ENCODE results near the gene THRSP. TPM values are rescaled to one million over a fixed set of nuclear protein-coding genes. Genes with fewer than 3 reads are reported as not detected.

The THRSP gene
- total and polyA plus RNA-seq, 4 donors = 30.9 to 90.1 (median 51.1) TPM; not detected in 1

DNA sequence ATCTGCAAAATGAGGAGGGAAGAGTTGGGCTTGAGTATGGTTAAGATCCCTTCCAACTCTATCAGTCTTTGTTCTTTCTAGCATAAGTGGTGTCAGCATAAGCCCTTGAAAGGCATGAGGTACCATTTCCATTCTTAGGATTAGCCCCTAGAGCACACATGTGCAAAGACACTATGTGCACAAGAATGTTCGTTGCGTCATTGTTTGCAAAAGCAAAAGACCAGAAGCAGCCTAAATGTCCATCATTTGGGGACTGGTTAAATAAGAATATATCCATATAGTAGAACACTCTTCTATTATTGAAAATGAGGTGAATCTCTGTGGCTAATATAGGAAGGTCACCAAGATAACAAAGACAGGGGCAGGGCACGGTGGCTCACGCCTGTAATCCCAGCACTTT lies 30.6 kb upstream of the THRSP start:
- no peak overlapping the region for H3K4me3 ChIP-seq (ENCODE audit: low read depth in 1 of 3, low read length in 3 of 3)
- peaks cover 3 to 29% (median 17%) of the 10 kb centered on the region in 4 donors for H3K4me1 ChIP-seq (ENCODE audit: control insufficient read depth in 4 of 4, insufficient read depth in 4 of 4, low read length in 3 of 4)
- no peaks in the 10 kb centered on the region for H3K9me3 ChIP-seq (ENCODE audit: control insufficient read depth in 4 of 4, low read length in 3 of 4)
- no peak overlapping the region for H3K27ac ChIP-seq (ENCODE audit: low read depth in 1 of 2, low read length in 2 of 2)
- WGBS = 53% methylated on average over 4 of the region's 4 CpGs
- H3K9ac ChIP-seq (ENCODE audit: low read depth in 1 of 2, low read length in 2 of 2) = no peak overlapping the region
- DNase-seq (ENCODE audit: low spot score) = no peak
- no peaks in the 10 kb centered on the region for H3K36me3 ChIP-seq (ENCODE audit: control insufficient read depth in 4 of 4, insufficient read depth in 3 of 4, low read depth in 1 of 4, low read length in 3 of 4)
- no peaks in the 10 kb centered on the region for H3K27me3 ChIP-seq (ENCODE audit: control insufficient read depth in 4 of 4, insufficient read depth in 4 of 4, low read length in 3 of 4)
- TF ChIP-seq HNF4G (IDR thresholded peaks at IDR 0.05) (no peak), YY1 (IDR thresholded peaks at IDR 0.05) (no peak)

DNA sequence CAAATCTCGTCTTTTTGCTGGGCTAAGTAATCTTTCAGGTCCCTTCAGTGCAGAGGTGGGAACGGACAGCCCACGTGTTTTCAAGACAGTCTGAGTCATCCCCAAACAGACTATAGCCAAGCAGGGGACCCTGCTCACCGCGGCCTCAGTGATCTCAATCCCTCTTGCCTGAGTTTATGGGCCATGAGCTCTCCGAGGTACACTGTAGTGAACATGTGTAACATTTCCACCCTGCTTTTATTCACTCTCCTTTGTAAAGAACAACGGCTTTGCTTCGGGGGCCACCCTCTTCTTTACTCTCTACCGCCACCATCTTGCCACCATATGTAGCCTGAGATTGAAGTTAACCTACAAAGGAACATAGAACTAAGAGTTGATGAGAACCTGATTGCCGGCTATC lies 29.0 kb upstream of the THRSP start:
- H3K9me3 ChIP-seq (ENCODE audit: control insufficient read depth in 4 of 4, low read length in 3 of 4) = no peaks in the 10 kb centered on the region
- no peaks in the 10 kb centered on the region for H3K36me3 ChIP-seq (ENCODE audit: control insufficient read depth in 4 of 4, insufficient read depth in 3 of 4, low read depth in 1 of 4, low read length in 3 of 4)
- H3K27ac ChIP-seq (ENCODE audit: low read depth in 1 of 2, low read length in 2 of 2) = no peak overlapping the region
- peaks cover 10 to 41% (median 29%) of the 10 kb centered on the region in 4 donors for H3K4me1 ChIP-seq (ENCODE audit: control insufficient read depth in 4 of 4, insufficient read depth in 4 of 4, low read length in 3 of 4)
- WGBS = 82% methylated on average over 10 of the region's 10 CpGs
- H3K9ac ChIP-seq (ENCODE audit: low read depth in 1 of 2, low read length in 2 of 2) = no peak overlapping the region
- no peak for DNase-seq (ENCODE audit: low spot score)
- TF ChIP-seq YY1 (IDR thresholded peaks at IDR 0.05) = no peak
- no peak for TF ChIP-seq RXRA (IDR thresholded peaks at IDR 0.05)
- TF ChIP-seq TAF1 (conservative IDR thresholded peaks at IDR 0.05) = no peak
- TF ChIP-seq JUND (IDR thresholded peaks at IDR 0.05) = no peak
- TF ChIP-seq, protein P1, sequence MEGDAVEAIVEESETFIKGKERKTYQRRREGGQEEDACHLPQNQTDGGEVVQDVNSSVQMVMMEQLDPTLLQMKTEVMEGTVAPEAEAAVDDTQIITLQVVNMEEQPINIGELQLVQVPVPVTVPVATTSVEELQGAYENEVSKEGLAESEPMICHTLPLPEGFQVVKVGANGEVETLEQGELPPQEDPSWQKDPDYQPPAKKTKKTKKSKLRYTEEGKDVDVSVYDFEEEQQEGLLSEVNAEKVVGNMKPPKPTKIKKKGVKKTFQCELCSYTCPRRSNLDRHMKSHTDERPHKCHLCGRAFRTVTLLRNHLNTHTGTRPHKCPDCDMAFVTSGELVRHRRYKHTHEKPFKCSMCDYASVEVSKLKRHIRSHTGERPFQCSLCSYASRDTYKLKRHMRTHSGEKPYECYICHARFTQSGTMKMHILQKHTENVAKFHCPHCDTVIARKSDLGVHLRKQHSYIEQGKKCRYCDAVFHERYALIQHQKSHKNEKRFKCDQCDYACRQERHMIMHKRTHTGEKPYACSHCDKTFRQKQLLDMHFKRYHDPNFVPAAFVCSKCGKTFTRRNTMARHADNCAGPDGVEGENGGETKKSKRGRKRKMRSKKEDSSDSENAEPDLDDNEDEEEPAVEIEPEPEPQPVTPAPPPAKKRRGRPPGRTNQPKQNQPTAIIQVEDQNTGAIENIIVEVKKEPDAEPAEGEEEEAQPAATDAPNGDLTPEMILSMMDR (IDR thresholded peaks at IDR 0.05; ENCODE audit: low read depth, low read length, missing input control) = no peak
- no peak overlapping the region for H3K4me3 ChIP-seq (ENCODE audit: low read depth in 1 of 3, low read length in 3 of 3)
- H3K27me3 ChIP-seq (ENCODE audit: control insufficient read depth in 4 of 4, insufficient read depth in 4 of 4, low read length in 3 of 4) = no peaks in the 10 kb centered on the region

DNA sequence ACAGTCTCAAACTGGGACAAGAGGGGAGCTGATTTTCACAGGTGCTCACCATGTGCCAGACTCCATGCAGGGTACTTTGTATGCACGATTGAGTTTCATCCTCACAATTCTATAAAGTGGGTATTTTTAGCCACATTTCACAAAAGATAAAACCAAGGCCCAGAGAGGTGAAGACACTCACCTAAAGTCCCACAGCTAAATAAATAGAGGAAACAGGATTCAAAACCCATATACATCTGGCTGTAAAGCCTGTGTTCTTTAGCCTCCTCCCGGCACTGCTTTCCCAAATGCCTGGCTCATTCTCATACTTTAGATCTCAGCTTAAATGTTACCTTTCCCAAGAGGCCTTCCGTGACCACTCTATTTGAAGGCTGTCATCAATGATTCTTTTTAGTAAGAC lies 27.3 kb upstream of the THRSP start:
- H3K27ac ChIP-seq (ENCODE audit: low read depth in 1 of 2, low read length in 2 of 2) = peak overlapping the region; percentile 50 to 86
- peaks cover 13 to 41% (median 30%) of the 10 kb centered on the region in 4 donors for H3K4me1 ChIP-seq (ENCODE audit: control insufficient read depth in 4 of 4, insufficient read depth in 4 of 4, low read length in 3 of 4)
- no peak for DNase-seq (ENCODE audit: low spot score)
- TF ChIP-seq JUND (IDR thresholded peaks at IDR 0.05) = no peak
- no peak for TF ChIP-seq RAD21 (IDR thresholded peaks at IDR 0.05)
- TF ChIP-seq GABPA (IDR thresholded peaks at IDR 0.05 in 1 of 2, conservative IDR thresholded peaks at IDR 0.05 in 1 of 2) = no peak
- no peak for TF ChIP-seq HNF4A (conservative IDR thresholded peaks at IDR 0.05)
- no peak for TF ChIP-seq FOXA2 (IDR thresholded peaks at IDR 0.05)
- no peak for TF ChIP-seq YY1 (IDR thresholded peaks at IDR 0.05)
- TF ChIP-seq, protein P2, sequence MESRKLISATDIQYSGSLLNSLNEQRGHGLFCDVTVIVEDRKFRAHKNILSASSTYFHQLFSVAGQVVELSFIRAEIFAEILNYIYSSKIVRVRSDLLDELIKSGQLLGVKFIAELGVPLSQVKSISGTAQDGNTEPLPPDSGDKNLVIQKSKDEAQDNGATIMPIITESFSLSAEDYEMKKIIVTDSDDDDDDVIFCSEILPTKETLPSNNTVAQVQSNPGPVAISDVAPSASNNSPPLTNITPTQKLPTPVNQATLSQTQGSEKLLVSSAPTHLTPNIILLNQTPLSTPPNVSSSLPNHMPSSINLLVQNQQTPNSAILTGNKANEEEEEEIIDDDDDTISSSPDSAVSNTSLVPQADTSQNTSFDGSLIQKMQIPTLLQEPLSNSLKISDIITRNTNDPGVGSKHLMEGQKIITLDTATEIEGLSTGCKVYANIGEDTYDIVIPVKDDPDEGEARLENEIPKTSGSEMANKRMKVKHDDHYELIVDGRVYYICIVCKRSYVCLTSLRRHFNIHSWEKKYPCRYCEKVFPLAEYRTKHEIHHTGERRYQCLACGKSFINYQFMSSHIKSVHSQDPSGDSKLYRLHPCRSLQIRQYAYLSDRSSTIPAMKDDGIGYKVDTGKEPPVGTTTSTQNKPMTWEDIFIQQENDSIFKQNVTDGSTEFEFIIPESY (IDR thresholded peaks at IDR 0.05) = no peak
- TF ChIP-seq, protein P3, sequence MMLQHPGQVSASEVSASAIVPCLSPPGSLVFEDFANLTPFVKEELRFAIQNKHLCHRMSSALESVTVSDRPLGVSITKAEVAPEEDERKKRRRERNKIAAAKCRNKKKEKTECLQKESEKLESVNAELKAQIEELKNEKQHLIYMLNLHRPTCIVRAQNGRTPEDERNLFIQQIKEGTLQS (IDR thresholded peaks at IDR 0.05) = no peak
- no peak for TF ChIP-seq FOXA1 (IDR thresholded peaks at IDR 0.05)
- TF ChIP-seq, protein P4, sequence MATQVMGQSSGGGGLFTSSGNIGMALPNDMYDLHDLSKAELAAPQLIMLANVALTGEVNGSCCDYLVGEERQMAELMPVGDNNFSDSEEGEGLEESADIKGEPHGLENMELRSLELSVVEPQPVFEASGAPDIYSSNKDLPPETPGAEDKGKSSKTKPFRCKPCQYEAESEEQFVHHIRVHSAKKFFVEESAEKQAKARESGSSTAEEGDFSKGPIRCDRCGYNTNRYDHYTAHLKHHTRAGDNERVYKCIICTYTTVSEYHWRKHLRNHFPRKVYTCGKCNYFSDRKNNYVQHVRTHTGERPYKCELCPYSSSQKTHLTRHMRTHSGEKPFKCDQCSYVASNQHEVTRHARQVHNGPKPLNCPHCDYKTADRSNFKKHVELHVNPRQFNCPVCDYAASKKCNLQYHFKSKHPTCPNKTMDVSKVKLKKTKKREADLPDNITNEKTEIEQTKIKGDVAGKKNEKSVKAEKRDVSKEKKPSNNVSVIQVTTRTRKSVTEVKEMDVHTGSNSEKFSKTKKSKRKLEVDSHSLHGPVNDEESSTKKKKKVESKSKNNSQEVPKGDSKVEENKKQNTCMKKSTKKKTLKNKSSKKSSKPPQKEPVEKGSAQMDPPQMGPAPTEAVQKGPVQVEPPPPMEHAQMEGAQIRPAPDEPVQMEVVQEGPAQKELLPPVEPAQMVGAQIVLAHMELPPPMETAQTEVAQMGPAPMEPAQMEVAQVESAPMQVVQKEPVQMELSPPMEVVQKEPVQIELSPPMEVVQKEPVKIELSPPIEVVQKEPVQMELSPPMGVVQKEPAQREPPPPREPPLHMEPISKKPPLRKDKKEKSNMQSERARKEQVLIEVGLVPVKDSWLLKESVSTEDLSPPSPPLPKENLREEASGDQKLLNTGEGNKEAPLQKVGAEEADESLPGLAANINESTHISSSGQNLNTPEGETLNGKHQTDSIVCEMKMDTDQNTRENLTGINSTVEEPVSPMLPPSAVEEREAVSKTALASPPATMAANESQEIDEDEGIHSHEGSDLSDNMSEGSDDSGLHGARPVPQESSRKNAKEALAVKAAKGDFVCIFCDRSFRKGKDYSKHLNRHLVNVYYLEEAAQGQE (IDR thresholded peaks at IDR 0.05) = no peak
- no peak for TF ChIP-seq SP1 (IDR thresholded peaks at IDR 0.05)
- no peak for TF ChIP-seq EGR1 (IDR thresholded peaks at IDR 0.05; ENCODE audit: low read depth in 2 of 2)
- H3K36me3 ChIP-seq (ENCODE audit: control insufficient read depth in 4 of 4, insufficient read depth in 3 of 4, low read depth in 1 of 4, low read length in 3 of 4) = no peaks in the 10 kb centered on the region
- H3K9ac ChIP-seq (ENCODE audit: low read depth in 1 of 2, low read length in 2 of 2) = no peak overlapping the region
- H3K4me3 ChIP-seq (ENCODE audit: low read depth in 1 of 3, low read length in 3 of 3) = no peak overlapping the region
- WGBS = 93% methylated on average over 3 of the region's 3 CpGs
- no peaks in the 10 kb centered on the region for H3K9me3 ChIP-seq (ENCODE audit: control insufficient read depth in 4 of 4, low read length in 3 of 4)
- H3K27me3 ChIP-seq (ENCODE audit: control insufficient read depth in 4 of 4, insufficient read depth in 4 of 4, low read length in 3 of 4) = no peaks in the 10 kb centered on the region
